ENCODE measurements around the gene COX7A1. TPM values are rescaled to one million over a fixed set of nuclear protein-coding genes. Genes with fewer than 3 reads are reported as not detected.

COX7A1 gene
- polyA plus RNA-seq, 4 donors: 22.8 to 44.9 (median 27.0) TPM

DNA sequence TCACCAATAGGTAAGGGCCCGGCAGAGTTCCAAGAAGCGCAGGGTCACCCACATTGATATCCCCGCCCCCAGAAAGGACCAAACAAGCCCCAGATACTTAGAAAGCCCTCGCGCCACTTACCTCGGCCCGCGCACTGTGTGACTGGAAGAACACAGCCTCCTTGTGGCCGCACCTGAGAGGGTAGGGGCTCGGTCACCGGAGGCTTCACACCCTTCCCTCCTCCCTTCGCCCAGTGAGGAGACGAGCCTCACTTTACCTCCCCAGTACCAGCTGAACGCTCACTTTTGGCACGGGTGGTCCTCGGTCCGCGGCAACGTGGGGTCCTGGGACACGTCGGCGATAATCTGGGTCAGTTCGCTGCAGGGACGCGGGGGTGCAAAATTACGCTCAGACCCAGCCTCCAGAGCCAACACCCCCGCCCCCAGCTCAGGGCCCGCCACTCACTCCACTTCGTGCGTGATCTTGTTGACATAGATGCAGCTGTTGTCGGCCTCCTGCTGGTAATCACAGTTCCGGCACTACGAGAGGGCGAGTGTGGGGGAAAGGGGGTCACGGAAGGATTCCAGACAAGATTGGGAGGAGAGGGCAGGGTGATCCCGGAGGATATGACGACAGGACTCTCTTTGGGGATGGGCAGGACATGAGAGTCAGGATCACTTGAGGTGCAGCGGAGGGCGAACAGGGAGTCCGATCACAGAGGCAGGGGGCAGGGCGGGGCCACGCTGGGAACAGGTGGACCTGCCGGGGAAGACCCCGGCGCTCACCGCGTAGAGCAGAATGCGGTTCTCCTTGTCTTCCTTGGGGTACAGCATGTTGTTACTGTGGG lies 38.1 kb downstream of the COX7A1 start:
- DNase-seq (ENCODE audit: low read depth in 4 of 4, low spot score in 3 of 4): no peak

DNA sequence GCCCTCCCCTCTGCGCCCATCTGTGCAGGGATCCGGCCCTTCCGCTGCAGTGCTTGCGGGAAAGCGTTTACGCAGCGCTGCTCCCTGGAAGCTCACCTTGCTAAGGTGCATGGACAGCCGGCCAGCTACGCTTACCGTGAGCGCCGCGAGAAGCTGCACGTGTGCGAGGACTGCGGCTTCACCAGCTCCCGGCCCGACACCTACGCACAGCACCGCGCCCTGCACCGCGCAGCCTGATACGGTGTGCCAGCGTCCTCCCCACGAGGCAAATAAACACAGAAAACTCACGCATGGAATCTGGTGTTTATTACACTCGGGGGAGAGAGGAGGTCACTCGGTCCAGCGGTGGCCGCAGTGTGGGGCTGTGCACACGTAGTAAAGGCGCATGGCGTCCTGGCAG lies 38.8 kb downstream of the COX7A1 start:
- no peak for DNase-seq (ENCODE audit: low read depth in 4 of 4, low spot score in 3 of 4)

DNA sequence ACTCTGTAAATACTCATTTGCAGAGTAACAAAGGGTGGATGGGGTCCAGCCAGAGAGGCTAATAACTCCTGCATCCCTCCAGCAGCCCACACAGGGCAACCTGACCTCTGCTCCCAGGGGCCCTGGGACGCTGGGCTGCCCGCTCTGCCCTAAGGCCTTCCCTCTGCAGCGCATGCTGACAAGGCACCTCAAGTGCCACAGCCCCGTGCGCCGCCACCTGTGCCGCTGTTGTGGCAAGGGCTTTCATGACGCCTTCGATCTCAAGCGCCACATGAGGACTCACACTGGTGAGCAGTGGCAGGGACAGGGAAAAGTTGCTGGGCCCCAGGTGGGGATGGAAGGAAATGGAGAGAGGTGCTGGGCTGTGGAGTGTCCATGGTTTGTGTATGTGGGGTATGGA lies 39.6 kb downstream of the COX7A1 start:
- DNase-seq (ENCODE audit: low read depth in 4 of 4, low spot score in 3 of 4): no peak

DNA sequence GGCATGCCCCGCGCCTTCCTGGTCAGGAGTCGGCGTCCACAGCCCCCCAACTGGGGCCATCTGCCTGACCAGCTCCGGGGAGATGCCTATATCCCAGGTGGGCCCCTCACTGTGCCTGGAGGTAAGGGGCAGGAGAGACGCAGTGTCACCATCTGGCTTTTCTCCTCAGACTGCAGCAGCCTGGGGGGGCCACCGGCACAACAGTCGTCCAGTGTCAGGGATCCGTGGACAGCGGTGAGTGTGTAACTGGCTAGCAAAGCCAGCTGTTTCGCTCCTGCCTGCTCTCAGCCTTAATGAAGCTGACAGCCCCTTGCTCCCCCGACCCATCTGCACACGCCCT lies 41.1 kb downstream of the COX7A1 start:
- DNase-seq (ENCODE audit: low read depth in 4 of 4, low spot score in 3 of 4): no peak

DNA sequence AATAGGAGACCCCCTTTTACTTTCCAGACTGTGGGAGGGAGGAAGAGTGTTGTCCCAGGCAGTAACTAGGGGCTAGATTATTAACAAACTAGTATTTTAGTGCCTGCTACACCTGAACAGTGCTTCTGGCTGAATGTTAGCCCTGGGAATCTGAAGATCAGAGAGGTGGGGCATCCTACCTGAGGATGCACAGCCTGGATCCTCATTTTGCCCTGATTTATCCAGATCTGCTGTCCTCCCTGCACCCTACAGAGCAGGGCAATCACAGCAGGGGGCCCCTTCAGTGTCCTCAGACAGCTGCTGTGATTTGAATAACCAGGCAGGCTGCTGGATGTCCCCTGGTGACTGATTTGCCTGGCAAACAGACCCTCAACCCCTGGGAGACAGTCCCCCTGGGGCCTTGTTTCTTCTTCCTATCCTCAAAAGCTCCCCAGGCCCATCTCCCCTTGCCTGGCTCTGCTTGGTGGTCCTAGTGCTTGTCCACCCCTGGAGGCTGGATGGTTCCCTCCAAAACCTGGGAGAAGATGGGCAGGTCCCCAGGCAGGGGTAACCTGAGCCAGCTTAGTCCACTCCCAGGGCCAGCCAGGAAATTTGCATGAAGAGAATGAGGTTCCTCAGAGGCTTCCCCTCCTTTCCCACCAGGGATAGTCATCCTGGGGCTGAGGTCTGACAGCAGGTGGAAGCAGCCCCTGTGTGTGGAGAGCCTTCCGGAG lies 41.6 kb downstream of the COX7A1 start, which contains the start of gene OVOL3:
OVOL3 (plus strand) TSS at position 657 of the 713 bp plus-strand sequence. CDS start 60 bp downstream, outside the sequence.
- no peak for DNase-seq (ENCODE audit: low read depth in 4 of 4, low spot score in 3 of 4)

DNA sequence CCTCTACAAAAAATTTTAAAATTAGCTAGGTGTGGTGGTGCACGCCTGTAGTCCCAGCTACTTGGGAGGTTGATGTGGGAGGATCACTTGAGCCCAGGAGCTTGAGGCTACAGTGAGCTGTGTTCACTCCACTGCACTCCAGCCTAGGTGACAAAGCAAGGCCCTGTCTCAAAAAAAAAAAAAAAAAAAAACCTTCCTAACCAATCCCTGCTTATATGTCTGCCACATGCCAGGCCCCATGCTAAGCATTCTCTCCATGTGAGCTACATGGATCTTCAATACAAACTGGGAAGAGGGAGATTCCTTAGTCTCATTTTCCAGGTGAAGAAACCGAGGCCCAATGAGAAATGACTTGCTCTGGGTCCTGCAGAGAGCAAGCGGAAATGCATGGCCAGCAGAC lies 43.6 kb downstream of the COX7A1 start:
- no peak for DNase-seq (ENCODE audit: low read depth in 4 of 4, low spot score in 3 of 4)

DNA sequence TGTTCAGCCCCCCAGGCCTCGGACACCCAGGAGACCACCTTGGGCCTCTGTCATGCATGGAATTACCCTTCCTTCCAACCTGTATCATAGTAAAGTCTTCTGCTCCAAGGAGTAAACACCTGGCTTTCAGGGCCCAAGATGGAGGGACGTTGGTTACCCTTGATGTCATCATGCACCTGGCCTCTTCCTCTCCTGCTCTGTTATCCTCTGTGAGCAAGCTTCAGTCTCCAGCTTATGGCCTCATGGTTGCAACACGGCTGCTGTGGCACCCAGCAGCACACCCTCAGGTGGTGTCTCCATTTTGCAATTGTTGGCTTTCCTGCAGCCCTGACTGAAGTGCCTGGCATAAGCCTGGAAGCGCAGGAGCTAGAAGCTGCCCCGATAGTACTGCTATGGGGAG lies 45.3 kb downstream of the COX7A1 start:
- DNase-seq (ENCODE audit: low read depth in 4 of 4, low spot score in 3 of 4): no peak

DNA sequence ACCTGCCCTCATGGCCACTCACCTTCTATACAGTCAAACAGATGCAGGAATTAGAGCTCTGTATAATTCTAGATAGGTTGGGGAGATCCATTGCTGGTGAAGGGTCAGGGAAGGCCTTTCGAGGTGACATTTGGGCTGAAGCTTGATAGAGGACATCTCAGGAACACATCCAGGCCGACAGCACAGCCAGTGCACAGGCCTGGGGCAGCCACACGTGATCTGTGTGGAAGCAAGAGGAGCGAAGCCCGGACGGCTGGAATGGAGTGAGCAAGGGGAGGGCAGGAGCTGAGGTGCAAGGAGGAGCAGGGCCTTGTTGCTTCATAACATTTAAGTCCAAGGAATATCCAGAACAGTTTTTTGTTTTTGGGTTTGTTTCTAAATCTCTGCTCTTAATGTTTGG lies 45.8 kb downstream of the COX7A1 start:
- DNase-seq (ENCODE audit: low read depth in 4 of 4, low spot score in 3 of 4): no peak

DNA sequence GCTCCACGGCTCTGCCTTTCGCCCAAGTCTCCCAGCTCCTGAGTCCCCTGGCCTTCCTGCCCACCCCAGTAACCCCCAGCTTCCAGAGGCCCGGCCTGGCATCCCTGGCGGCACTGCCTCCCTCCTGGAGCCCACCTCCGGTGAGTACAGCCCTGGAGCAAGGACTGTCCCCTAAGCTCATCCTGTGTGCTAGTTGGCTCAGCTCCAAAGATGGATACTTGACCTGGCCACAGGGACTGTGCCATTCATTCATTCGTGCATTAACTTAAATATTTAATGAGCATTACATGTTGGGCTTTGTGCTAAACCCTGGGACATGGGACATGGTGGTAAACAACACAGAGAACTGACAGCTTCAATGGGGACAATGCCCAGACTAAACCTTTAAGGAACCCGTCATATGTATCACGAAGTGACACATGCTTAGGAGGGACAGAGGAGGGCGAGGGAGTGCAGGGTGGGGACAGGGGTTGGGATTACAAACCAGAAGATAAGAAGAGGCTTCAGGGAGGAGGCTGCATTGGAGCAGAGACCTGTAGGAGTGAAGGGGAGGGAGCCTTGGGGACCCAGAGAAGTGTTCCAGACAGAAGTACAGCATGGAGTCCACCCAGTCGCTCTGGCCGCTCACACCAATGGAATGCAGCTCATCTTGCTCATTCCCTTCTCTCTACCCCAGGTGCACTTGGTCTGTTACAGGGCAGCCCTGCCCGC lies 48.2 kb downstream of the COX7A1 start:
- no peak for DNase-seq (ENCODE audit: low read depth in 4 of 4, low spot score in 3 of 4)

DNA sequence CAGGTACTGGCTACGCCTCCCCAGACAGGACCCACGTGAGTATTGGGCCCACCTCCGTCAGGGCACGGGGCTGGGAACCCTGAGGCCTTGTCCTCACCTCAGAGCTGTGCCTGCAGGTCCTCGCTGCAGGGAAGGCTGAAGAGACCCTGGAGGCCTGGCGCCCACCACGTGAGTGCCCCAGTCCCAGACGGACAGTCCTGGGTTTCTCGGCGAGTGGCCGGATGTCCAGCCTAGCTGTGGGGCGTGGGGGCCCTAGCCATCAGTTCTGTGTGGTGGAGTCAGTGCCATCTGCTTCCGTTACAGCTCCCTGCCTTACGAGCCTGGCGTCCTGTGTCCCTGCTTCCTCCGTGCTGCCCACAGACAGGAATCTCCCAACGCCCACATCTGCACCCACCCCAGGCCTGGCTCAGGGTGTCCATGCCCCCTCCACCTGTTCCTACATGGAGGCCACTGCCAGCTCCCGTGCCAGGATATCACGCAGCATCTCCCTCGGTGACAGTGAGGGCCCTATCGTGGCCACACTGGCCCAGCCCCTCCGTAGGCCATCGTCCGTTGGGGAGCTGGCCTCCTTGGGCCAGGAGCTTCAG lies 49.1 kb downstream of the COX7A1 start:
- DNase-seq (ENCODE audit: low read depth in 4 of 4, low spot score in 3 of 4): no peak

DNA sequence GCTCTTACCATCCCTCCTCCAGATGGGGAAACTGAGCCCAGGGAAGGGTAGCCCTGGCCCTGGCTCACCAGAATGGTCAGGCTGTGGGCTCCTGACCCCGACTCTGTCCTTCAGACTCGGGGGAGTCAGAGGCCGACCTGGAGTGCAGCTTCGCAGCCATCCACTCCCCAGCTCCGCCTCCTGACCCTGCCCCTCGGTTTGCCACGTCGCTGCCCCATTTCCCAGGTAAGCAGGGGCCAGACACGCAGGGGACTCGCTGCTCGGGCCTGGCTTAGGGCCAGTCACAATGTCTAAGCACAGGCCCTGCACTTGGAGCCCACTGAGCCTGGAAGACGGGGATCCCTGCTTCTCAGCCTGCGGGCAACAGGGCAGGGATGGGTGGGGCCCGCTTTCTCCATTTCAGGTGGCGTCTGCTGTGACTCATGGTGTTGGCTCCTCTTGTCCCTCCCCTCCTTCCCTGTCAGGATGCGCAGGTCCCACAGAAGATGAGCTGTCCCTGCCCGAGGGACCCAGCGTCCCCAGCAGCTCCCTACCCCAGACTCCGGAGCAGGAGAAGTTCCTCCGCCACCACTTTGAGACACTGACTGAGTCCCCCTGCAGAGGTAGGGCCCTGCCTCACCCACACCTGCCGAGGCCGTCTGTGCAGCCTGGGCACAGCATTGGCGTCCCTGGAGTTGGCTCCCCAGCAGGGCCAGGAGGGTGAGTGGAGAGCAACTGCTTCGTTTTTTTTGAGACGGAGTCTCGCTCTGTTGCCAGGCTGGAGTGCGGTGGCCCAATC lies 50.5 kb downstream of the COX7A1 start:
- DNase-seq (ENCODE audit: low read depth in 4 of 4, low spot score in 3 of 4): no peak

Other genes starting within 250 kb of the COX7A1 start
- 1 to 10 TPM; 3.1 to 4.7 (median 3.2) TPM for gene HCST, start 249.9 kb downstream of the COX7A1 start, polyA plus RNA-seq (ENCODE audit: insufficient read length in 4 of 4)
- gene TYROBP, start 244.2 kb downstream of the COX7A1 start, polyA plus RNA-seq (ENCODE audit: insufficient read length in 4 of 4): 10 to 100 TPM in 3 of 4 donors, 1 to 10 TPM in 1; 8.1 to 26.7 (median 12.8) TPM
- gene LRFN3, start 216.1 kb downstream of the COX7A1 start, polyA plus RNA-seq (ENCODE audit: insufficient read length in 4 of 4): 10 to 100 TPM in 3 of 4 donors, 1 to 10 TPM in 1; 9.8 to 17.9 (median 13.7) TPM
- gene SDHAF1, start 157.3 kb downstream of the COX7A1 start, polyA plus RNA-seq (ENCODE audit: insufficient read length in 4 of 4): 10 to 100 TPM; 10.6 to 17.5 (median 11.4) TPM
- gene SYNE4, start 143.6 kb downstream of the COX7A1 start, polyA plus RNA-seq (ENCODE audit: insufficient read length in 4 of 4): 10 to 100 TPM in 2 of 4 donors, 1 to 10 TPM in 2; 1.7 to 15.3 (median 10.0) TPM
- 10 to 100 TPM; 12.4 to 19.0 (median 15.4) TPM for gene ALKBH6, start 138.2 kb downstream of the COX7A1 start, polyA plus RNA-seq (ENCODE audit: insufficient read length in 4 of 4)
- gene CLIP3, start 119.6 kb downstream of the COX7A1 start, polyA plus RNA-seq (ENCODE audit: insufficient read length in 4 of 4): 10 to 100 TPM; 58.8 to 71.4 (median 59.9) TPM
- 10 to 100 TPM in 2 of 4 donors, 1 to 10 TPM in 2; 6.6 to 15.0 (median 10.2) TPM for gene THAP8, start 98.2 kb downstream of the COX7A1 start, polyA plus RNA-seq (ENCODE audit: insufficient read length in 4 of 4)
- 1 to 10 TPM; 3.2 to 6.4 (median 4.3) TPM for gene WDR62, start 97.5 kb downstream of the COX7A1 start, polyA plus RNA-seq (ENCODE audit: insufficient read length in 4 of 4)
- gene OVOL3, start 41.3 kb downstream of the COX7A1 start, polyA plus RNA-seq (ENCODE audit: insufficient read length in 4 of 4): not detected
- 10 to 100 TPM; 38.9 to 68.6 (median 42.7) TPM for gene POLR2I, start 37.6 kb downstream of the COX7A1 start, polyA plus RNA-seq (ENCODE audit: insufficient read length in 4 of 4)
- 100 to 1,000 TPM; 101 to 135 (median 111) TPM for gene TBCB, start 37.0 kb downstream of the COX7A1 start, polyA plus RNA-seq (ENCODE audit: insufficient read length in 4 of 4)
- gene CAPNS1, start 12.4 kb downstream of the COX7A1 start, polyA plus RNA-seq (ENCODE audit: insufficient read length in 4 of 4): 100 to 1,000 TPM; 461 to 599 (median 568) TPM
- gene ZNF565, start 62.2 kb upstream of the COX7A1 start, polyA plus RNA-seq (ENCODE audit: insufficient read length in 4 of 4): 1 to 10 TPM; 5.5 to 9.1 (median 6.6) TPM
- gene ZNF146, start 62.7 kb upstream of the COX7A1 start, polyA plus RNA-seq (ENCODE audit: insufficient read length in 4 of 4): 100 to 1,000 TPM; 120 to 179 (median 134) TPM
- 10 to 100 TPM in 3 of 4 donors, 1 to 10 TPM in 1; 9.4 to 14.0 (median 13.4) TPM for gene ZFP14, start 226.8 kb upstream of the COX7A1 start, polyA plus RNA-seq (ENCODE audit: insufficient read length in 4 of 4)